ENCODE results near the gene PTPRQ.

Gene PTPRQ

GRCh38 chr12:80443974-80444666, at the start of gene PTPRQ:
Gene PTPRQ (plus strand): TSS chr12:80444235. CDS start chr12:80444346, 111 bp downstream.
- H3K4me3 ChIP-seq (replicated peaks; ENCODE audit: low read depth, low read length), result no peak within 1 kb of the TSS
- DNase-seq (ENCODE audit: extremely low read depth, low read depth), result no peak
- TF ChIP-seq CTCF (IDR thresholded peaks at IDR 0.05; ENCODE audit: low read depth, low read length, missing control alignments), result no peak

GRCh38 chr12:80400571-80400991, 43.5 kb upstream of the PTPRQ start:
- no peak for DNase-seq (ENCODE audit: extremely low read depth, low read depth)
- peak overlapping the region; percentile 42 for H3K4me3 ChIP-seq (replicated peaks; ENCODE audit: low read depth, low read length)
- TF ChIP-seq CTCF (IDR thresholded peaks at IDR 0.05; ENCODE audit: low read depth, low read length, missing control alignments), result no peak

- no peak for DNase-seq (ENCODE audit: extremely low read depth, low read depth)
- no peak for TF ChIP-seq CTCF (IDR thresholded peaks at IDR 0.05; ENCODE audit: low read depth, low read length, missing control alignments)
- peak overlapping the region; percentile 42 for H3K4me3 ChIP-seq (replicated peaks; ENCODE audit: low read depth, low read length)
Observed at GRCh38 chr12:80401191-80401590, 42.8 kb upstream of the PTPRQ start.

- no peak for TF ChIP-seq CTCF (IDR thresholded peaks at IDR 0.05; ENCODE audit: low read depth, low read length, missing control alignments)
- no peak overlapping the region for H3K4me3 ChIP-seq (replicated peaks; ENCODE audit: low read depth, low read length)
- no peak for DNase-seq (ENCODE audit: extremely low read depth, low read depth)
Observed at GRCh38 chr12:80404629-80405028, 39.4 kb upstream of the PTPRQ start.

GRCh38 chr12:80406253-80406652, 37.8 kb upstream of the PTPRQ start:
- no peak overlapping the region for H3K4me3 ChIP-seq (replicated peaks; ENCODE audit: low read depth, low read length)
- no peak for DNase-seq (ENCODE audit: extremely low read depth, low read depth)
- no peak for TF ChIP-seq CTCF (IDR thresholded peaks at IDR 0.05; ENCODE audit: low read depth, low read length, missing control alignments)

GRCh38 chr12:80411787-80412186, 32.2 kb upstream of the PTPRQ start:
- H3K4me3 ChIP-seq (replicated peaks; ENCODE audit: low read depth, low read length), result no peak overlapping the region
- TF ChIP-seq CTCF (IDR thresholded peaks at IDR 0.05; ENCODE audit: low read depth, low read length, missing control alignments), result no peak
- no peak for DNase-seq (ENCODE audit: extremely low read depth, low read depth)
